NCI-H1417 treated with DMSO at 0.1 percent for 48 hours (cell line): Measurements from ENCODE around the gene CHD9NB.
A peak's percentile ranks its signal among the peaks of the same experiment; 100 is the strongest.

Experiments used
- DNase-seq: peaks from one replicate; lab custom pipeline; 2025; lab: John Stamatoyannopoulos, UW

Gene CHD9NB

GRCh38 chr16:53052519-53053501, at the start of gene CHD9NB:
Gene CHD9NB, minus strand, starts transcription at chr16:53052897. Its CDS starts 8,739 bp downstream, at chr16:53044158.
- DNase-seq, result no peak

GRCh38 chr16:53100889-53101288, 48.2 kb upstream of the CHD9NB start:
- peak; percentile 7 for DNase-seq

GRCh38 chr16:53100131-53100748, 47.5 kb upstream of the CHD9NB start:
- no peak for DNase-seq

DNA sequence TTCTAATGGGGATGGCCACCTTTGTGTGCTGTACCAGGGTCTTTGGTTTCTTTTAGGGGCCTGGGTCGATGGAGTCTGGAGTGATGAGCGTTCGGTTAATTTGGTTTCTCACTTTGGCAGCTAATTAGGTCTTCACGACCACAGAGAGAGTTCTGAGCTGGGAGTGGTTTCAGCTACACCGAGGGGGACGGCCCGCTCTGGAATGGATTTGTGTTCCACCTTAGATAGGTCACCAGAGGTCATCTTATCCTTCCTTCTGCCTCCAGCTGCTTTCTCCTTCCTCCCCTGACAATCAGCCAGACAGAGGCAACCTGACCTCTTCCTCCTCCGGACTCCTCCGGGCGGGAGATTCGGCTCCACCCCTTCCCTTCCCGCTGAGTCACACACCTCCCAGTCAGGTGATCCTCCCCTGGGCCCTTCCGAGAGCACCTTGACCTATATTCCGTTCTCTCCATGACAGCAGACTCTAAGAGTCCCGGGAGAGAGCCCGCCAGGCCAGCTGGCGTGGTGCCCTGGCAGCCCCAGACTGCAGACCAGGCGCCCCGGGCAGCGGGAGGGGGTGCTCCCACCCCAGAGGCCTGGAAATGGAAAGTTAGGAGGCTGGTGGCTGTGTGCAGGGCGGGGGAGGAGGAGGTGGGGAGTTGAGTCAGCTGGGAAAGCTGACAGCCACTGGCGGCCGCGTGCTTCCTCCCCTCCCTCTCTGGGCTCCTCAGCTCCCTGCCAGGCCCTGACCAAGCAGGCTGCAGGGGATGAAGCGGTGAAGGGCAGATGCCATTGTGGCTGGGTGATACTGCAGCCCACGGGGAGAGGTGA, 46.8 kb upstream of the CHD9NB start:
- DNase-seq, result peak; percentile 56

GRCh38 chr16:53098526-53099317, 46.0 kb upstream of the CHD9NB start:
- peak; percentile 43 for DNase-seq

DNA sequence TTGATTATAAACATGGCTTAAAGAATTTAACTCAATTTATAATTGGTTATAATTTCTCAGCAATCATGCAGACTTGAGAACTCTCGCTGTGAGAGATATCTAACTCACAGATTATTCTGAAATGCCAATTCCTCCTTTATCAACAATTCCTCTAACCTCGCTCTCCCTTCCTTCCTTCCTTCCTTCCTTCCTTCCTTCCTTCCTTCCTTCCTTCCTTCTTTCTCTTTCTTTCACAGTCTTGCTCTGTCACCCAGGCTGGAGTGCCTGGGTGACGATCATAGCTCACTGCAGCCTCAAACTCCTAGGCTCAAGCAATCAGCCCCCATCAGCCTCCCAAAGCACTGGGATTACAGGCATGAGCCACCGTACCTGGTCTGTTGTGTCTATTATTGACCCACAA, 44.5 kb upstream of the CHD9NB start:
- no peak for DNase-seq

DNA sequence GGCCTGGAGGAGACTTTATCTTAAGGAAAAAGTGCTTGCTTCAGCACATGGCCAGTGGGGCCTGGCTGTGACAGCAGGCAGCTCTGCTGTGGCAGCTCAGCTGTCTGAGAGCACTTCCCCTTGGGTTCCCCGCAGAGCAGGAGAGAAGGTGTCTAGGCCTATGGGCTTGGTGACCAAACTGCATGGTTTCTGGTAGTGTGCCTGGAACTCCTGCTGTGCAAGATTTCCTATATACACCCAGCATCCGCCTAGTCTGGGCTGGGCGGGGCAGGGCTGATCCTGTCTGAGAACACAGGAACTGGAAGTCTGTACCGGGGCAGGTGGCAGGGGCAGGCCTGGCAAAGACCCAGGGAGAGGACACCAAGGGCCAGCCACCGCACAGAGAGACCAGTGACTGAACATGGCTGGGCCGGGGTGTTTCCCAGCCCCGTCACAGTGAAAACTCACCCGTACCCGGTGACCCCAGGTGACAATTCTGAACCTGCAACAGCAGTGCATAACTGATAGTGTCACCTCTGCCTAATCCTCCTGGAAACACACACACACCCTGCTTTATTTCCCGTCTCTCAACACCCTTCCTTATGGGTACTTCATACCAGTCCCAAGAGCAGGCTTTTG, 41.4 kb upstream of the CHD9NB start:
- no peak for DNase-seq

DNA sequence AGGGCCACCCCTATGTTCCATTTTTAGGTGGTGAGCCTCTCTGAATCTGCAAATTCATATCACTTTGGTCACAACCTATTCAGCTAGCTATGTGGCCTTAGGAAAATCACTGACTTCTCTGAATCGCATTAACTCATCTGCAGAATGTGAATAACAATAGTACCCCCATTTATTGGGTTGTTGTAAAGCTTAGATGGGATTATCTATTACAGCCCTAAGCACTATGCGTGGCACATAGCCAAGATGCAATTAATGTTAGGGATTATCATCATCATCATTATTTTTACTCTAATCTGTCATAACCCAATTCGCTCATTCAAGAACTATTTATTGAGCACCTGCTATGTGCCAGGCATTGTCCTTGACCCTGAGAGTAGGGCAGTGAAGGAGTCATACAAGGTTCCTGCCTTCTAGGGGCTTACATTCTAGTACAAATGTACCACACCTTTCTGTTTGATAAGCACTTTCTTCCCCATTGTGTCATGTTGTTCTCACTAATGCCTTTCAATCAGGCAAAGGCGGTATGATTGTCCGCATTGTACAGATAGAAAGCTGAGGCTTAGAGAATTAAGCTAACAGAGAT, 40.6 kb upstream of the CHD9NB start:
- DNase-seq, result no peak

DNA sequence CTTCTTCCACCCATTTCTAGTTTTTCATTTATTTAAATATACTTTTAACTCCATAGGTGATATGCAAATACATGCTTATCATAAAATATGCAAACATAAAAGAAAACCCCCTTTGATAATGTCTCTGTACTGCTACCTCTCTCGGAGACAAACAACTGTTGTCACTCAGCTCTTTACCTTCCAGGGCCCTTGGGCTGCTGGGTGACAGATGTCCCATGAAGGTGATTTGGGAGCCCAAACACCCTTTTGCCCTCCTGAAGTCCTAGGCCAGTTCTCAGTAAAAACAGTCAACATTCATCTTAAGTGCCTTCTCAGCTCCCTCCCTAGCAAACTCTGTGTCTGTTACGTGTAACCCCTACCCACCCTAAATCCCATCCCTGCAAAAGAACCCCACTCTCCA, 39.6 kb upstream of the CHD9NB start:
- DNase-seq, result no peak

DNA sequence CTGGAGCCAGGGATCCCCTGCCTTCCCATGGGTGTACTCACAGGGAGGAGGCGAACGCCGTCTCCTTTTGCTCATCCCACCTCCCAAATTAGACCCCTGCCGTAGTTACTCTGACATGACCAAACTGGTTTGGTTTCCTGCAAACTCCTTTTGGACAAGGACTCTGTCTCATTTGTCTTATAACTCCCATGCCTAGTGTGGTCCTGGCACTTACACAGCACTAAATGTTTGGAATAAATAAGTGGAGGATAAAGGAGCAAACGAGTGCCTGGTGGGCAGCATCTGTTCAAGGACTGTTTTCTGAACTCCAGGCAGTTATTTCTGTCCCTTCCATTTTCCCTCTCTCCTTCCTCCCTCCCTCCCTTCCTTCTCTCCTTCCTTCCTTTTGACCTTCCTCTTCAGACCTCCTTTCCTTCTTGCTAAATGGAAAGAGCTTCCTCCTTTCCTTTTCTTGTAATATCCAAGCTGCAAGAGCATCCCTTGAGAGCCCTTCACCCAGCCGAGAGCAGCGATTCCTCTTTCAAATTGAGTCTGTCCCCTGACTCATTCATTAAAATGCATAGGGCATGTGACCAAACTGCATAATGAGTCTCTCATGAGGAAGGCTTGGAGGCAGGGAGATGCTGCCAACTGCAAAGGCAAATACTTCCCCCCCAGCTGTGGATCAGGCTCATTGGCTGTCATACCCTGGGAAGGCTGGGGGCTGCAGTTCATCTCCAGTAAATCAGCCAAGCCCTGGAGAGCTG, 38.9 kb upstream of the CHD9NB start:
- no peak for DNase-seq

- DNase-seq, result no peak
Measured at GRCh38 chr16:53090591-53091411, 38.1 kb upstream of the CHD9NB start.

GRCh38 chr16:53090286-53090590, 37.5 kb upstream of the CHD9NB start:
- no peak for DNase-seq

- no peak for DNase-seq
Measured at GRCh38 chr16:53089434-53090285, 37.0 kb upstream of the CHD9NB start.

- DNase-seq, result no peak
Measured at GRCh38 chr16:53087101-53087500, 34.4 kb upstream of the CHD9NB start.

DNA sequence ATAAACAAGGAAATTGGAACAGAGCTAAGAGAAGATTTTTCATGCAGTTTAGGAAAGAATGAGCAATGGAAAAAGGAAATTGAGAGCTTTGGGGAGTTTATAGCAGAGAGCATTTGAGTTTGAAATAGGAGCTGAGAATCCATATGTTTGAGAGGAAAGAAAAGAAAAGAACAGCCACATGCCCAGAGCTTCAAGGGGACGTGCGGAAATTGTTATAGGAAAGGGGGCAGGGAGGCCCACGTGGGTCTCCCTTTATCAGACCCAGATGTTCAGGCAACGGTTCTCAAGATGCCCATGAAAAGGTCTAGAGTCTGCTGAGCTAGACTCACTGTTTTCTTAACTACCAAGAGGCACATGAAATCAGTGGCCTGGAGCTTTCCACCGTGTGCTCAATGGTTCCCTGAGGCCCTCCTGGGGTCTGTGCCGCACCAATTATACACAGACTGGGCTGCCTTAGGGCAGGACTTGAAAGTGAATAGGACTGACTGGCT, 33.3 kb upstream of the CHD9NB start:
- DNase-seq, result no peak

DNA sequence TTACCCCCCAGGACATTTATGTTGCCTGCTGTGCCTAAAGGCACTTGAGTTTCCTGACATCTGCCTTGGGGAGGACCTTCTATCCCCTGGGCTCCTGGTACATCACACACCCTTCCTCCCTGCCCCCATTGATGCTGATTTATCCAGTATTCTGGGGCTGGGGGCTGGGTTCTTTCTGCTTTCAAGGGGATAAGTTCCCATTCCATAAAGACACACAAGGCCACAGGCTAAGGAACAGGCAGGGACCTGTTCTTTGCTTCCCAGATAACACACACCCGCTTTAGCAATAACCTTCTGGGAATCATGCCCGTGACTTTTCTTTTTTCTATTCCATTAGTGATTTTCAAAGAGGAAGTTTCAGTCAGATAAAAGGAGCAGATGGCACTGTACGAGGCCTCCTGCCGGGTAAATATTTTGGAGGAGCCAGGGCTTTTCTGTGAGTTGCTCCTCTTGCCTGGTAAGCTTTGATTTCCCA, 32.7 kb upstream of the CHD9NB start:
- no peak for DNase-seq

- no peak for DNase-seq
Measured at GRCh38 chr16:53084746-53085334, 32.1 kb upstream of the CHD9NB start.

DNA sequence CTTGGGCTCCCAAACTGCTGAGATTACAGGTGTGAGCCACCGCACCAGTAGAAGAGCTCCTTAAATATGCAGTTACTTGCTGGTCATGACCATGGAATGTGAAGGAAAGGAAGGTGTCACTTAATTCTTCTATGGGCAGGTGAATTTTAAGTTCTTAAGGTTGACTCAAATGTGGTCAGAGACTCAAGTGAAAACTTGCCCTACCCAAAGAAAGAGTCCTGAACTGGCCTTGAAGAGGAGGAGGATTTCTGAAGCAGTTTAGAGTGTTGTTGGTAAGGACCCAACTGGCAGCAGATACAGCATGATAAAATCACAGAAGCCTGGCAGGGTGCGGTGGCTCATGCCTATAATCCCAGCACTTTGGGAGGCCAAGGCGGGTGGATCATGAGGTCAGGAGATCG, 31.4 kb upstream of the CHD9NB start:
- no peak for DNase-seq
